ENCODE results near the gene MKNK2. TPM values are rescaled to one million over a fixed set of nuclear protein-coding genes. Genes with fewer than 3 reads are reported as not detected.

Gene MKNK2
- total and polyA plus RNA-seq, 10 of the 15 experiments (the other 5 are each of a cell fraction or from before 2014, with no cell fraction given): 9.6 to 365 (median 69.9) TPM

- TF ChIP-seq E4F1 (IDR thresholded peaks at IDR 0.05; ENCODE audit: borderline replicate concordance, partially characterized antibody): no peak
- no peak for TF ChIP-seq CBFB (IDR thresholded peaks at IDR 0.05; ENCODE audit: low read depth)
- no peak for TF ChIP-seq MLLT1 (IDR thresholded peaks at IDR 0.05)
- TF ChIP-seq, protein P1, sequence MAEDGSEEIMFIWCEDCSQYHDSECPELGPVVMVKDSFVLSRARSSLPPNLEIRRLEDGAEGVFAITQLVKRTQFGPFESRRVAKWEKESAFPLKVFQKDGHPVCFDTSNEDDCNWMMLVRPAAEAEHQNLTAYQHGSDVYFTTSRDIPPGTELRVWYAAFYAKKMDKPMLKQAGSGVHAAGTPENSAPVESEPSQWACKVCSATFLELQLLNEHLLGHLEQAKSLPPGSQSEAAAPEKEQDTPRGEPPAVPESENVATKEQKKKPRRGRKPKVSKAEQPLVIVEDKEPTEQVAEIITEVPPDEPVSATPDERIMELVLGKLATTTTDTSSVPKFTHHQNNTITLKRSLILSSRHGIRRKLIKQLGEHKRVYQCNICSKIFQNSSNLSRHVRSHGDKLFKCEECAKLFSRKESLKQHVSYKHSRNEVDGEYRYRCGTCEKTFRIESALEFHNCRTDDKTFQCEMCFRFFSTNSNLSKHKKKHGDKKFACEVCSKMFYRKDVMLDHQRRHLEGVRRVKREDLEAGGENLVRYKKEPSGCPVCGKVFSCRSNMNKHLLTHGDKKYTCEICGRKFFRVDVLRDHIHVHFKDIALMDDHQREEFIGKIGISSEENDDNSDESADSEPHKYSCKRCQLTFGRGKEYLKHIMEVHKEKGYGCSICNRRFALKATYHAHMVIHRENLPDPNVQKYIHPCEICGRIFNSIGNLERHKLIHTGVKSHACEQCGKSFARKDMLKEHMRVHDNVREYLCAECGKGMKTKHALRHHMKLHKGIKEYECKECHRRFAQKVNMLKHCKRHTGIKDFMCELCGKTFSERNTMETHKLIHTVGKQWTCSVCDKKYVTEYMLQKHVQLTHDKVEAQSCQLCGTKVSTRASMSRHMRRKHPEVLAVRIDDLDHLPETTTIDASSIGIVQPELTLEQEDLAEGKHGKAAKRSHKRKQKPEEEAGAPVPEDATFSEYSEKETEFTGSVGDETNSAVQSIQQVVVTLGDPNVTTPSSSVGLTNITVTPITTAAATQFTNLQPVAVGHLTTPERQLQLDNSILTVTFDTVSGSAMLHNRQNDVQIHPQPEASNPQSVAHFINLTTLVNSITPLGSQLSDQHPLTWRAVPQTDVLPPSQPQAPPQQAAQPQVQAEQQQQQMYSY (CRISPR knock-in tag; IDR thresholded peaks at IDR 0.05): no peak
- peak; percentile 99 for TF ChIP-seq NFXL1 (IDR thresholded peaks at IDR 0.05; ENCODE audit: borderline replicate concordance)
- TF ChIP-seq, protein P2, sequence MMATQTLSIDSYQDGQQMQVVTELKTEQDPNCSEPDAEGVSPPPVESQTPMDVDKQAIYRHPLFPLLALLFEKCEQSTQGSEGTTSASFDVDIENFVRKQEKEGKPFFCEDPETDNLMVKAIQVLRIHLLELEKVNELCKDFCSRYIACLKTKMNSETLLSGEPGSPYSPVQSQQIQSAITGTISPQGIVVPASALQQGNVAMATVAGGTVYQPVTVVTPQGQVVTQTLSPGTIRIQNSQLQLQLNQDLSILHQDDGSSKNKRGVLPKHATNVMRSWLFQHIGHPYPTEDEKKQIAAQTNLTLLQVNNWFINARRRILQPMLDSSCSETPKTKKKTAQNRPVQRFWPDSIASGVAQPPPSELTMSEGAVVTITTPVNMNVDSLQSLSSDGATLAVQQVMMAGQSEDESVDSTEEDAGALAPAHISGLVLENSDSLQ (IDR thresholded peaks at IDR 0.05): no peak
- TF ChIP-seq, protein P3, sequence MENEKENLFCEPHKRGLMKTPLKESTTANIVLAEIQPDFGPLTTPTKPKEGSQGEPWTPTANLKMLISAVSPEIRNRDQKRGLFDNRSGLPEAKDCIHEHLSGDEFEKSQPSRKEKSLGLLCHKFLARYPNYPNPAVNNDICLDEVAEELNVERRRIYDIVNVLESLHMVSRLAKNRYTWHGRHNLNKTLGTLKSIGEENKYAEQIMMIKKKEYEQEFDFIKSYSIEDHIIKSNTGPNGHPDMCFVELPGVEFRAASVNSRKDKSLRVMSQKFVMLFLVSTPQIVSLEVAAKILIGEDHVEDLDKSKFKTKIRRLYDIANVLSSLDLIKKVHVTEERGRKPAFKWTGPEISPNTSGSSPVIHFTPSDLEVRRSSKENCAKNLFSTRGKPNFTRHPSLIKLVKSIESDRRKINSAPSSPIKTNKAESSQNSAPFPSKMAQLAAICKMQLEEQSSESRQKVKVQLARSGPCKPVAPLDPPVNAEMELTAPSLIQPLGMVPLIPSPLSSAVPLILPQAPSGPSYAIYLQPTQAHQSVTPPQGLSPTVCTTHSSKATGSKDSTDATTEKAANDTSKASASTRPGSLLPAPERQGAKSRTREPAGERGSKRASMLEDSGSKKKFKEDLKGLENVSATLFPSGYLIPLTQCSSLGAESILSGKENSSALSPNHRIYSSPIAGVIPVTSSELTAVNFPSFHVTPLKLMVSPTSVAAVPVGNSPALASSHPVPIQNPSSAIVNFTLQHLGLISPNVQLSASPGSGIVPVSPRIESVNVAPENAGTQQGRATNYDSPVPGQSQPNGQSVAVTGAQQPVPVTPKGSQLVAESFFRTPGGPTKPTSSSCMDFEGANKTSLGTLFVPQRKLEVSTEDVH (IDR thresholded peaks at IDR 0.05; ENCODE audit: low read depth, partially characterized antibody): no peak
- no peak for TF ChIP-seq SUPT20H (IDR thresholded peaks at IDR 0.05; ENCODE audit: borderline replicate concordance, control insufficient read depth, low read depth, low read length)
- TF ChIP-seq ZNF622 (IDR thresholded peaks at IDR 0.05): no peak
- TF ChIP-seq, protein P4, sequence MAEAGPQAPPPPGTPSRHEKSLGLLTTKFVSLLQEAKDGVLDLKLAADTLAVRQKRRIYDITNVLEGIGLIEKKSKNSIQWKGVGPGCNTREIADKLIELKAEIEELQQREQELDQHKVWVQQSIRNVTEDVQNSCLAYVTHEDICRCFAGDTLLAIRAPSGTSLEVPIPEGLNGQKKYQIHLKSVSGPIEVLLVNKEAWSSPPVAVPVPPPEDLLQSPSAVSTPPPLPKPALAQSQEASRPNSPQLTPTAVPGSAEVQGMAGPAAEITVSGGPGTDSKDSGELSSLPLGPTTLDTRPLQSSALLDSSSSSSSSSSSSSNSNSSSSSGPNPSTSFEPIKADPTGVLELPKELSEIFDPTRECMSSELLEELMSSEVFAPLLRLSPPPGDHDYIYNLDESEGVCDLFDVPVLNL (IDR thresholded peaks at IDR 0.05; ENCODE audit: low read depth, low read length): no peak
- TF ChIP-seq CHD4 (IDR thresholded peaks at IDR 0.05): no peak
- no peak for TF ChIP-seq FOXK2 (IDR thresholded peaks at IDR 0.05)
- no peak for TF ChIP-seq SIX5 (IDR thresholded peaks at IDR 0.05; ENCODE audit: low read depth, low read length, severe bottlenecking)
- TF ChIP-seq POLR2A (IDR thresholded peaks at IDR 0.05; ENCODE audit: low read depth, low read length): peak; percentile 47; the same call in 1 of the 2 replicates
- no peak for TF ChIP-seq MEF2A (IDR thresholded peaks at IDR 0.05; ENCODE audit: insufficient read depth, low read depth, low read length)
- no peak for TF ChIP-seq KDM1A (IDR thresholded peaks at IDR 0.05; ENCODE audit: borderline replicate concordance)
Measured at GRCh38 chr19:2055931-2056836, 5.1 kb upstream of the MKNK2 start (continued).
